ENCODE results near the gene ADAMTSL1. TPM values are rescaled to one million over a fixed set of nuclear protein-coding genes. Genes with fewer than 3 reads are reported as not detected.

ADAMTSL1 gene
- total RNA-seq, 4 donors from 2014 or later: 2.0 to 7.3 (median 3.7) TPM

DNA sequence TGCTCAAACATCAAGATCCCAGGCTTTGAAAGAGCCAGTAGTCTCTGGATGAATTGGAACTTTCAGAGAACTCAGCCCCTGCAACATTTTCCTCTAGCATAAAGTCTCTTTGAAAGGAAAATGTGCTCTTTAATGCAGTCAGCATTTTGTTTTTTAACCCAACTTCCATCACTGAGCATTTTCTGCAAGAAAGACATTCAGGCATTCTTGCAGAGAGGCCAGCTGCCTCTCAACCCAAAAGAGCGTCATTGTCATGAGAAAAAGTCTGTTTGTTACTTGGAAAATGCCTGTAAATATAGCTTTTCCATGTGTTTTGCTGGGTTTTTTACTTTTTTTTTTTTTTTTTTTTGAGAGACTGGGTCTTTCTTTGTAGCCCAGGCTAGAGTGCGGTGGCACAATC is 225.0 kb downstream of the ADAMTSL1 start:
- TF ChIP-seq CTCF (IDR thresholded peaks at IDR 0.05): no peak
- DNase-seq (ENCODE audit: low spot score) (no peak), ATAC-seq (ENCODE audit: low FRiP score) (no peak)

DNA sequence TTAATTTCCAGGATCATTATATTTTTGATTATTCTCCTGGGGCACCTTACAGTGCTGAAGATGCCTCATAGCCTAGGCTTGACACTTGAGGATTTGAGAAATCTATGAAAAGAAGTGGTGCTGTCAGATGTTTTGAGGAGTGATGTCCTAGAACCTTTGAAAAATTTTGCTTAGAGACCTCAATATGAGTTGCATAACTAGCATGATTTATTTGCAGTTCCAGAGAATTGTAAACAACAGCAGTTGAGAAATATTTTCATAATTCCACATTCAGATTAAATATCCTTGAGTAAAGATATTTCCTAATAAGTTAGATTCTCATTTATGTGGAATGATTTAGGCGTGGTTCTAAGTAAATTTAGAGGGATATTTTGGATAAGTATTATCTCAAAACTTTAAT is 225.8 kb downstream of the ADAMTSL1 start:
- no peak for TF ChIP-seq CTCF (IDR thresholded peaks at IDR 0.05)

GRCh38 chr9:18700714-18701113 is 226.8 kb downstream of the ADAMTSL1 start:
- ATAC-seq (ENCODE audit: low FRiP score): no peak
- no peak for DNase-seq (ENCODE audit: low spot score)
- no peak for TF ChIP-seq CTCF (IDR thresholded peaks at IDR 0.05)

More for the DNA sequence above, 225.8 kb downstream of the ADAMTSL1 start:
- peak; percentile 57 for ATAC-seq (ENCODE audit: low FRiP score)
- DNase-seq (ENCODE audit: low spot score): no peak

- DNase-seq (ENCODE audit: low spot score): no peak
- ATAC-seq (ENCODE audit: low FRiP score): peak; percentile 35
- no peak for TF ChIP-seq CTCF (IDR thresholded peaks at IDR 0.05)
These were observed 229.4 kb downstream of the ADAMTSL1 start for GRCh38 chr9:18703151-18703900.

DNA sequence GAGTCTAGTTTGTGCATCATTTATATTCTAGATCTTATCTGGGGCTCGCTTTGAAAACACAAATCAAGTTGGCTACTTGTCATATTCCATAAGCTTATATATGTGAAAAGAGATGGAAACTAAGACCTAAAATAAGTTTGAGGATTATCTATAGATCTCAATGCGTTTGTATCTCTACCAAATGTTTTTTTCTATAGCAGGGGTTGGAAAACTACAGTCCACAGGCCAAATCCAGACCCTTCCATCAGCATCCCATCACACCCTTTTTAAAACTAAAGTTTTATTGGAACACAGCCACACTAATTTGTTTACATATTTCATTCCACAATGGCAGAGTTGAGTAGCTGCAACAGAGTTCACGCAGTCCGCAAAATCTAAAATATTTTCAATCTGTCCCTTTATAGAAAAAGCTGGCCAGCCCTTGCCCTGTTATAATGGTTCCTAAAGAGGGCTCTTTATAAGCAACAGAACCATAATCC is 230.0 kb downstream of the ADAMTSL1 start:
- DNase-seq (ENCODE audit: low spot score) (no peak), ATAC-seq (ENCODE audit: low FRiP score) (no peak)
- TF ChIP-seq CTCF (IDR thresholded peaks at IDR 0.05): no peak

- no peak for DNase-seq (ENCODE audit: low spot score)
- ATAC-seq (ENCODE audit: low FRiP score): peak; percentile 65
- no peak for TF ChIP-seq CTCF (IDR thresholded peaks at IDR 0.05)
These were observed 231.9 kb downstream of the ADAMTSL1 start for GRCh38 chr9:18705796-18706392.

GRCh38 chr9:18706648-18707047 is 232.7 kb downstream of the ADAMTSL1 start:
- ATAC-seq (ENCODE audit: low FRiP score): no peak
- TF ChIP-seq CTCF (IDR thresholded peaks at IDR 0.05): no peak
- DNase-seq (ENCODE audit: low spot score): no peak

Measured in omental fat pad (tissue), 4 donors.